Liver (tissue), 3 donors: ENCODE results near the gene KIF22.

Experiments
- EGR1 ChIP-seq, 2 donors: IDR thresholded peaks; 2 replicates each; pipeline ENCODE4 v1.6.1; 2016 to 2018; ENCODE audit warnings: antibody characterized with exemption in 2 of 2, low read depth in 2 of 2
- GABPA ChIP-seq, 2 donors: IDR thresholded peaks in 1 of 2; conservative IDR thresholded peaks in 1 of 2; 2 replicates each; pipeline ENCODE4 v1.6.1; 2016; ENCODE audit warnings: antibody characterized with exemption in 2 of 2, mild to moderate bottlenecking in 1 of 2, moderate library complexity in 1 of 2
- JUND ChIP-seq, 2 donors: IDR thresholded peaks; 2 replicates each; pipeline ENCODE4 v1.6.1; 2016; ENCODE audit warnings: antibody characterized with exemption in 2 of 2
- RAD21 ChIP-seq, 2 donors: IDR thresholded peaks; 2 replicates each; pipeline ENCODE4 v1.6.1; 2016; ENCODE audit warnings: antibody characterized with exemption in 2 of 2, mild to moderate bottlenecking in 2 of 2
- RXRA ChIP-seq, 2 donors: IDR thresholded peaks; 2 replicates each; pipeline ENCODE4 v1.6.1; 2017 to 2018; ENCODE audit warnings: antibody characterized with exemption in 2 of 2, mild to moderate bottlenecking in 1 of 2
- TAF1 ChIP-seq: conservative IDR thresholded peaks from 2 replicates; pipeline ENCODE4 v1.6.1; 2016; ENCODE audit warnings: antibody characterized with exemption, mild to moderate bottlenecking
- TF ChIP-seq, protein P1 (sequence below): fragments of 150-350 bp; IDR thresholded peaks from 2 replicates; pipeline ENCODE4 v1.5.1; 2017; ENCODE audit warnings: improper control_type of control experiment, low read depth, low read length; ENCODE audit not compliant: missing input control
- TF ChIP-seq, protein P2 (sequence below): IDR thresholded peaks from 2 replicates; pipeline ENCODE4 v1.6.1; 2016; ENCODE audit warnings: antibody characterized with exemption, mild to moderate bottlenecking
- TF ChIP-seq, protein P3 (sequence below): IDR thresholded peaks from 2 replicates; pipeline ENCODE4 v1.6.1; 2016; ENCODE audit warnings: antibody characterized with exemption
- TF ChIP-seq, protein P4 (sequence below): IDR thresholded peaks from 2 replicates; pipeline ENCODE4 v1.6.1; 2016; ENCODE audit warnings: antibody characterized with exemption
- TF ChIP-seq, protein P5 (sequence below): IDR thresholded peaks from 2 replicates; pipeline ENCODE4 v1.6.1; 2016; ENCODE audit warnings: antibody characterized with exemption
- donor health status: healthy.
- donor health status: healthy.

DNA sequence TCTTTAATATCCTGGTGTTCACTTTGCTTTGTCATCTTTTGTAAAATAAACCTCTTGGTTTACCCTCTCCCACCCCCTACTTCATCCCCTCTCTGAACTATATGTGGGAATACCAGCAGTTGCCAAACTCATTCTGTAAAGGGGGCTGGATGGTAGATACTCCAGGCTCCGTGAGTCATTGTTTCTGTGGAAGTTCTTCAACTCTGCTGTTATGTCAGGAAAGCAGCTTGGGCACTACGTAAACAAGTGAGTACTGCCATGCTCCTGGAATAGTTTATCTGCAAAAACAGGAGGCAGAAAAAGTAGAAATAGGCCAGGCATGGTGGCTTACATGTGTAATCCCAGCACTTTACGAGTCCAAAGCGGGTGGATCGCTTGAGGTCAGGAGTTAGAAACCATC lies 47.3 kb downstream of the KIF22 start:
- TF ChIP-seq, protein P1, sequence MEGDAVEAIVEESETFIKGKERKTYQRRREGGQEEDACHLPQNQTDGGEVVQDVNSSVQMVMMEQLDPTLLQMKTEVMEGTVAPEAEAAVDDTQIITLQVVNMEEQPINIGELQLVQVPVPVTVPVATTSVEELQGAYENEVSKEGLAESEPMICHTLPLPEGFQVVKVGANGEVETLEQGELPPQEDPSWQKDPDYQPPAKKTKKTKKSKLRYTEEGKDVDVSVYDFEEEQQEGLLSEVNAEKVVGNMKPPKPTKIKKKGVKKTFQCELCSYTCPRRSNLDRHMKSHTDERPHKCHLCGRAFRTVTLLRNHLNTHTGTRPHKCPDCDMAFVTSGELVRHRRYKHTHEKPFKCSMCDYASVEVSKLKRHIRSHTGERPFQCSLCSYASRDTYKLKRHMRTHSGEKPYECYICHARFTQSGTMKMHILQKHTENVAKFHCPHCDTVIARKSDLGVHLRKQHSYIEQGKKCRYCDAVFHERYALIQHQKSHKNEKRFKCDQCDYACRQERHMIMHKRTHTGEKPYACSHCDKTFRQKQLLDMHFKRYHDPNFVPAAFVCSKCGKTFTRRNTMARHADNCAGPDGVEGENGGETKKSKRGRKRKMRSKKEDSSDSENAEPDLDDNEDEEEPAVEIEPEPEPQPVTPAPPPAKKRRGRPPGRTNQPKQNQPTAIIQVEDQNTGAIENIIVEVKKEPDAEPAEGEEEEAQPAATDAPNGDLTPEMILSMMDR = no peak
- TF ChIP-seq EGR1 (IDR thresholded peaks at IDR 0.05; ENCODE audit: low read depth in 2 of 2) (no peak), TAF1 (no peak), RAD21 (IDR thresholded peaks at IDR 0.05) (no peak), RXRA (IDR thresholded peaks at IDR 0.05) (no peak), JUND (IDR thresholded peaks at IDR 0.05) (no peak), GABPA (IDR thresholded peaks at IDR 0.05 in 1 of 2, conservative IDR thresholded peaks at IDR 0.05 in 1 of 2) (no peak)
- TF ChIP-seq, protein P2, sequence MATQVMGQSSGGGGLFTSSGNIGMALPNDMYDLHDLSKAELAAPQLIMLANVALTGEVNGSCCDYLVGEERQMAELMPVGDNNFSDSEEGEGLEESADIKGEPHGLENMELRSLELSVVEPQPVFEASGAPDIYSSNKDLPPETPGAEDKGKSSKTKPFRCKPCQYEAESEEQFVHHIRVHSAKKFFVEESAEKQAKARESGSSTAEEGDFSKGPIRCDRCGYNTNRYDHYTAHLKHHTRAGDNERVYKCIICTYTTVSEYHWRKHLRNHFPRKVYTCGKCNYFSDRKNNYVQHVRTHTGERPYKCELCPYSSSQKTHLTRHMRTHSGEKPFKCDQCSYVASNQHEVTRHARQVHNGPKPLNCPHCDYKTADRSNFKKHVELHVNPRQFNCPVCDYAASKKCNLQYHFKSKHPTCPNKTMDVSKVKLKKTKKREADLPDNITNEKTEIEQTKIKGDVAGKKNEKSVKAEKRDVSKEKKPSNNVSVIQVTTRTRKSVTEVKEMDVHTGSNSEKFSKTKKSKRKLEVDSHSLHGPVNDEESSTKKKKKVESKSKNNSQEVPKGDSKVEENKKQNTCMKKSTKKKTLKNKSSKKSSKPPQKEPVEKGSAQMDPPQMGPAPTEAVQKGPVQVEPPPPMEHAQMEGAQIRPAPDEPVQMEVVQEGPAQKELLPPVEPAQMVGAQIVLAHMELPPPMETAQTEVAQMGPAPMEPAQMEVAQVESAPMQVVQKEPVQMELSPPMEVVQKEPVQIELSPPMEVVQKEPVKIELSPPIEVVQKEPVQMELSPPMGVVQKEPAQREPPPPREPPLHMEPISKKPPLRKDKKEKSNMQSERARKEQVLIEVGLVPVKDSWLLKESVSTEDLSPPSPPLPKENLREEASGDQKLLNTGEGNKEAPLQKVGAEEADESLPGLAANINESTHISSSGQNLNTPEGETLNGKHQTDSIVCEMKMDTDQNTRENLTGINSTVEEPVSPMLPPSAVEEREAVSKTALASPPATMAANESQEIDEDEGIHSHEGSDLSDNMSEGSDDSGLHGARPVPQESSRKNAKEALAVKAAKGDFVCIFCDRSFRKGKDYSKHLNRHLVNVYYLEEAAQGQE = no peak
- TF ChIP-seq, protein P3, sequence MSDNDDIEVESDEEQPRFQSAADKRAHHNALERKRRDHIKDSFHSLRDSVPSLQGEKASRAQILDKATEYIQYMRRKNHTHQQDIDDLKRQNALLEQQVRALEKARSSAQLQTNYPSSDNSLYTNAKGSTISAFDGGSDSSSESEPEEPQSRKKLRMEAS = no peak
- TF ChIP-seq, protein P4, sequence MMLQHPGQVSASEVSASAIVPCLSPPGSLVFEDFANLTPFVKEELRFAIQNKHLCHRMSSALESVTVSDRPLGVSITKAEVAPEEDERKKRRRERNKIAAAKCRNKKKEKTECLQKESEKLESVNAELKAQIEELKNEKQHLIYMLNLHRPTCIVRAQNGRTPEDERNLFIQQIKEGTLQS = no peak
- TF ChIP-seq, protein P5, sequence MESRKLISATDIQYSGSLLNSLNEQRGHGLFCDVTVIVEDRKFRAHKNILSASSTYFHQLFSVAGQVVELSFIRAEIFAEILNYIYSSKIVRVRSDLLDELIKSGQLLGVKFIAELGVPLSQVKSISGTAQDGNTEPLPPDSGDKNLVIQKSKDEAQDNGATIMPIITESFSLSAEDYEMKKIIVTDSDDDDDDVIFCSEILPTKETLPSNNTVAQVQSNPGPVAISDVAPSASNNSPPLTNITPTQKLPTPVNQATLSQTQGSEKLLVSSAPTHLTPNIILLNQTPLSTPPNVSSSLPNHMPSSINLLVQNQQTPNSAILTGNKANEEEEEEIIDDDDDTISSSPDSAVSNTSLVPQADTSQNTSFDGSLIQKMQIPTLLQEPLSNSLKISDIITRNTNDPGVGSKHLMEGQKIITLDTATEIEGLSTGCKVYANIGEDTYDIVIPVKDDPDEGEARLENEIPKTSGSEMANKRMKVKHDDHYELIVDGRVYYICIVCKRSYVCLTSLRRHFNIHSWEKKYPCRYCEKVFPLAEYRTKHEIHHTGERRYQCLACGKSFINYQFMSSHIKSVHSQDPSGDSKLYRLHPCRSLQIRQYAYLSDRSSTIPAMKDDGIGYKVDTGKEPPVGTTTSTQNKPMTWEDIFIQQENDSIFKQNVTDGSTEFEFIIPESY = no peak
